Head of caudate nucleus (tissue), 42 donors: ENCODE results near the gene CNTROB.

ENCODE experiments used
- DNase-seq, 42 donors: peaks; one replicate each; pipeline versions ENCODE4 v3.0.0 to v3.0.0-alpha.2; 2020 to 2021; ENCODE audit warnings: mixed read lengths in 7 of 42
- intact Hi-C: fragments of 100-400 bp; cut with DNase I; formaldehyde crosslinking; loops from one replicate; pipeline ENCODE4 v1.15.0; 2022

CNTROB gene

DNA sequence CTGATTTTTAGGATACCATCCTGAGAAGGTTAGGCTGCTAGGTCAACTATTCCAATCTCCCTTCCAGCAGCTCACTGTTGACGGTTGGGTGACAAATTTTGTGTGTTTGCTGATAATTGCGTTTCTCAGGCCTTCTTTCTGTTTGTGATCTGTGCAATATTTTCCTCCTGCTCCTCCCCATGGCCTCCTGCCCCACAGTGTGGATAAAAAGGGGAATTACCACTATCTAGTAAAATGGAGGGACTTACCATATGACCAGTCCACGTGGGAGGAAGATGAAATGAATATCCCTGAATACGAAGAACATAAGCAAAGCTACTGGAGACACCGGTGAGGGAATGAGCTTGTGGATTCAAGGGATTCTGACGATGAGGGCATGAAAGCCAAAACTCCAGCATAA lies 34.2 kb upstream of the CNTROB start:
- intact Hi-C loops: loop anchor here (2.0 kb wide), 1 partner anchor 35 kb away; no protein-coding TSS in a partner anchor

DNA sequence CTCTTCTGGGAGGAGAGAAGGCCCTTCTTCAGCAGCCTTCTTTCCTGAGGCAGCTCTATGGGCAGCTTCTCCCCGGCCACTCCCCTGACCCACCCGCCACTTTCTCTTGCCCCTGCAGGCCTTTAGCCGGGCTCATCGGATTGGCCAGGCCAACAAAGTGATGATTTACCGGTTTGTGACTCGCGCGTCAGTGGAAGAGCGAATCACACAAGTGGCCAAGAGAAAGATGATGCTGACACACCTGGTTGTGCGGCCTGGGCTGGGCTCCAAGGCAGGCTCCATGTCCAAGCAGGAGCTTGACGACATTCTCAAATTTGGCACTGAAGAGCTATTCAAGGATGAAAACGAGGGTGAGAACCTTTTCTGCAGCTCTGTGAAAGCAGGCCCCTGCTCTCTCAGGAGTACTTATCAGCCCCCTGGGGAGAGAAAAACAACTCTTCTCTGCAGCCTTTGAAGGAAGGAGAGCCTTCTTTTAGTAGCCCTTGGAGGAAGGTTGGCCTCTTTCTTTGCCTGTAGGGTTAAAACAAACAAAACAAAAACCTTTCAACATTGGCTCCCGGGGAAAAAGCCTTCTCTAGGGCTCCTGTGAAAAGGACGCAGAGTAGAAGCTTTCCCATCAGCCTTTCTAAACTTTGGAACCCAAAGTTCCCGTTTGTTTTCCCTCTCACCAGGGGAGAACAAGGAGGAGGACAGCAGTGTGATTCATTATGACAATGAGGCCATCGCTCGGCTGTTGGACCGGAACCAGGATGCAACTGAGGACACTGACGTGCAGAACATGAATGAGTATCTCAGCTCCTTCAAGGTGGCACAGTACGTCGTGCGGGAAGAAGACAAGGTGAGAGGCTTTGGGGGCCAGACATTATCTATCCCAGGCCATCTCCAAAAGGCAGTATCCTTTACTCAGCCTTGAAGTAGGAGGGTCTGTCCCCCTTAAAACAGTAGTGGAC lies 28.6 kb upstream of the CNTROB start:
- no peak for DNase-seq
- intact Hi-C loops: no loop called here

More for the DNA sequence above, 34.2 kb upstream of the CNTROB start:
- peak in 22 of 42 donors; percentile 18 to 77 (median 44) for DNase-seq

DNA sequence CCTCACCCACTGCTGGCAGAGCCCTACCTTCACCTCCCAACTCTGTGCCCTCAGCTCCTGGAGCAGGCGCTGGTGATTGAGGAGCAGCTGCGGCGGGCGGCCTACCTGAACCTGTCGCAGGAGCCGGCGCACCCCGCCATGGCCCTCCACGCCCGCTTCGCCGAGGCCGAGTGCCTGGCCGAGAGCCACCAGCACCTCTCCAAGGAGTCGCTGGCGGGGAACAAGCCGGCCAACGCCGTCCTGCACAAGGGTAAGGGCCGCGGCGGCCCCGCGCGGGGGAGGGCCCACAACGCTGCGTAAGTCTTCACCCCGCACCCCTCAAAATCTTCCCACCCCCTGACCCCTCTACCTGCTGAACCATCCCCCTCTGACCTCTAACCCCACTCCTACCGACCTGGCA lies 22.9 kb upstream of the CNTROB start:
- DNase-seq: no peak
- intact Hi-C loops: no loop called here

DNA sequence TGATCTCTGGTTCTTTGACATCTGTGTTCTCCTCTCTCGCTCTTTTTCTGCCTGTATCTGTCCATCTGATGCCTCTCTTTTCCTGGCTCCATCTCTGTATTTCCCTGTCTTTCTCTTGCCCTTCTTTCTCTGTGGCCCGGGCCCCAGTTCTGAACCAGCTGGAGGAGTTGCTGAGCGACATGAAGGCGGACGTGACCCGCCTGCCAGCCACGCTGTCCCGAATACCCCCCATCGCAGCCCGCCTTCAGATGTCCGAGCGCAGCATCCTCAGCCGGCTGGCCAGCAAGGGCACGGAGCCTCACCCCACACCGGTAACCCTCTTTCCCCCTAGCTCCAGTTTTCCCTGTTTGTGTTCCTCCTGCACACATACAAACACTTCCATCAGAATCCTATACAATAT lies 21.7 kb upstream of the CNTROB start:
- DNase-seq: no peak
- intact Hi-C loops: no loop called here

DNA sequence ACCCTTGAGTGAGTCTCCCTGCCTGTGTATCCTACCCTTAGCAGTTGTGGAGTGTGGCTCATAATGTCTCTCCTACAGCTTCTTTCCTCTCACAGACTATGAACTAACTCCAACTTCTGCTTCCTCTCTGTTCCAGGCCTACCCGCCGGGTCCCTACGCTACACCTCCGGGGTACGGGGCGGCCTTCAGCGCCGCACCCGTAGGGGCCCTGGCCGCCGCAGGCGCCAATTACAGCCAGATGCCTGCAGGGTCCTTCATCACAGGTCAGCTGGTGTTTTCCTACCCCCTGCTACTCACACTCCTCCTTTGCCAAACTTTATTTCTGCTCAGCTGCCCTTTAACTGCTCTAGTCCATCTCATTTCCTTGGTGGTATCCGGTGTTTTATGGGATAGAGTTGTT lies 21.3 kb upstream of the CNTROB start:
- intact Hi-C loops: no loop called here
- DNase-seq: no peak

DNA sequence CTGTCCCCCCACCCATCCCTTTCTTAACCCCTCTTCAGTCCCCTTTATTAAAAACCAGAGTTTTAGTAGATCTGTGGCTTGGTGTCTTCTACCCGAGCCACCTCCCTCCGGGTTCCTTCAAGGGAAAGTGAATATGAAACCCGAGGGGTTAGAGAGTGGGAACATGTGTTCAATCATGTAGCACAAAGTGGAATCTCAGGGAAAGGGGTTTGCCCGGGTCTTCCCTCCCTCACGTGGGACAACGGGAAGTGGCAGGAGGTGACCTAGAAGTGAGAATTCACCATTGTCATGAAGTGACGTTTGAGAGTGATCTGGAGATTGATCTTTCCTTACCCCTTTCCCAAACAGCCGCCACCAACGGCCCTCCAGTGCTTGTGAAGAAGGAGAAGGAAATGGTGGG lies 20.9 kb upstream of the CNTROB start:
- intact Hi-C loops: no loop called here
- no peak for DNase-seq

DNA sequence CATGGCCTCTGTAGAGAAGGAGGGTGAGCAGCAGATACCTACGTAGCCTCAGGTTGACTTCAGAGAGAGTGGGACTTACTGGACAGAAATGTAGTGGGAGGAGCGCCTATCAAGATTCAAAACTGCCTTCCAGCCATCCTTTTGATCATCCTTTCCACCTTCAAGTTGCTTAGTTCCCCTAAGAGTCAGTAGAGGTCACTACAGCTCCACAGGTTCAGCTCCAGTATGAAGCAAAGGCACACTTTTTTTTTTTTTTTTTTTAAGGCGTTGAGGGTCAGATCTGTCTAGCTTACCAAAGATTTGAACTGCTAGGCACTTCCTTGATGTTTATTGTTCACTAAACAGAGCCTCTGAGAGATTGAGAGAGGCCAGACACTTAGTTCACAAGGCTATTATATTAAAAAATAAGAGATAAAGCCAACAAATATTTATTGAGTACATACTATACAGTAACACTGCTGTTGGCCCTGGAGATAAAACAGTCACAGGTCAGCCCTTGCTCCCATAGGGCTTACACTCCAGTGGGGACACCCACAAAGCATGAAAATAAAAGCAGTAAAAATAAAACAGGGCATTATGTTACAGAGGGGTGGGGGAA lies 19.0 kb upstream of the CNTROB start:
- DNase-seq: peak in 17 of 42 donors; percentile 25 to 72 (median 44)
- intact Hi-C loops: loop anchor here (1.0 kb wide), 1 partner anchor 72 kb away; no protein-coding TSS in a partner anchor

DNA sequence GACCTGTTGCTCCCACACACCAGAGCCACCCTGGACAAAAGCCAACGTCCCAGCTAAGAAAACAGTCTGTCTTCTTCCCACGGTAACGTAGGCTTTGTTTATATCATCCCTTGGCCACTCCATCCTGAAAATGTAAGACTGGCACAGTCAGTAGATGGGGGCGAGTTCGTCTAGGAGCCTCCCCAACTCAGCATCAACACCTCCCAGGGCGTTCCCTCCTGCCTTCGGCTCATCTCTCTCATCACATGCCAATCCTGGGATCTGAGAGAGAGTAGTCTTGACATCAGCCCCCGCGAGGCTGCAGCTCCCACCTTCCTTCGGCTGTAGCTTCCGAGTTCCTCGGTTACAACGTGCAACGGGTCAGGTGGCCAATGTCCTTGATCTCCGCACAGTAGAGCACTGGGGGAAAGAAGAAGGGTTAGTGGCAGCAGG lies 16.8 kb upstream of the CNTROB start:
- DNase-seq: peak in 13 of 42 donors; percentile 8 to 73 (median 56)
- intact Hi-C loops: loop anchor here (2.0 kb wide), 1 partner anchor 18 kb away; the partner anchor contains the start of gene CNTROB

DNA sequence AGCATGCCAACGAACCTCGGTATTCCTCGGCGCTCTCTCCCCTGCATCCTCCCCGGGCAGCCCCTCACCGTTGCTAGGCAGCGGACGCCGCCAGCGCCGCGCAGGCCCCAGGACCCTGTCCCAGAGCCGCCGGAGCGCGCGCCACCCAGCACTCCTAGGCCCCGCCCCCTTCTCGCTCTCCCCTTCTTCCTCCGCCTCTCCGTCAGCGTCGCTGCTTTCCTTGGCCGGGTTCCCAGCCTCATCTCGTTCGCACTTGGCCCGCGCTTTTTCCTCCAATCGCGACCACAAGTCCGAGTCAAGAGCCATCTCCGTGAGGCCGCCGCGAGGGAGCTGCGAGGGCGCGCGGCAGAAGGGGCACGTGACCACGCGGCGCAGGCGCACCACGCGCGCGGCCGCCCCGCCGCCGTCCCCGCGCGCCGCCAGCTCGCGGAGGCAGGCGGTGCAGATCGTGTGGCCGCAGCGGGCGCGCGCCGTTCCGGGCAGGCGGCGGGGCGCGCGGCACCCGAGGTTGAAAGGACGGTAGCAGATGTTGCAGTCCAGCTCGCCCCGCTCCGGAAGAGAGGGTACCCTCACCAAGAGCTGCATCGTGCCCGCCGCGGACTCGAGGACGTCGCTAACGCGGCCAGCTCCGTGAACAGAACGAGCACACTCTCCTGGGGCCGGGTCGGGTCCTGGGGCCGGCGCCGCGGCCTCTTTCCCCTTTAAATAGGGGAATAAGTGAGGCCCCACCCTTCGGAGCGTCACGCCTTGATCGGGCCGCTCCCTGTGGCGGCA lies 16.2 kb upstream of the CNTROB start, which contains the start of gene RNF227:
Gene RNF227 (minus strand): TSS at position 679 of the 774 bp plus-strand sequence. CDS start 94 bp downstream, at position 585.
- intact Hi-C loops: loop anchor here (2.0 kb wide), 1 partner anchor 17 kb away; the partner anchor contains the start of gene CNTROB
- peak; percentile 62 to 93 (median 86) for DNase-seq

DNA sequence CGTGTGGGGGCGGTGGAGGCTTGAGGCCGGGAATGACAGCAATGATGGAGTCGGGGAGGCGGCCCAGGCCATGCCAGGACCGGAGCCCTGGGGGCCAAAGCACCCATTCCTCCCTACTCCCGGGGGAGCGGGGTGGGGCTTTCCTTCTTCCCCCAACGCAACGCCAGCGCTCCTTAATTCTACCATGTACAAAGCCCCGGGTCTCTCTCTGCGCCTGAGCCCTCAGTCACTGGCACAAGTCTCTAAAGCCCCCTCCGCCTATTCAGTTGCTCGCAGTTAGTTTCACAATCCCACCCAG lies 15.7 kb upstream of the CNTROB start:
- DNase-seq: peak in 2 of 42 donors; percentile 55 to 61
- intact Hi-C loops: no loop called here

DNA sequence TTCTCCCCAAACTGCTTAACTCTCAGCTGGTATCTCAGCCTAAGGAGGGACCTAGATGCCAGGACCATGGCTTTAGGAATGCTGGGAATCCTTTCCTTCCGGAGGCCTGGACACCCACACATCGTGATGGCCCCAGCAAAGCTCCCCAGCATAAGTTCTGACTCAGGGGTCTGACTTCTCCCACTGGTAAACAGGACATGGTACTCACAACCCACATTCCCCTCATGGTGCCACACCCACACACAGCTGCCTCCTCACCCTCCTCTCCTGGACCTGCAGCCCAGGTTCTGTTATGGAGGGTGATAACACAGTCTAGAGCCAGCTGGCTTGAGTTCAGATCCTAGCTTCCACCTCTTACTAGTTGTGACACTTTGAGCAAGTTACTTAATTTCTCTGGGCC lies 15.2 kb upstream of the CNTROB start:
- no peak for DNase-seq
- intact Hi-C loops: no loop called here

DNA sequence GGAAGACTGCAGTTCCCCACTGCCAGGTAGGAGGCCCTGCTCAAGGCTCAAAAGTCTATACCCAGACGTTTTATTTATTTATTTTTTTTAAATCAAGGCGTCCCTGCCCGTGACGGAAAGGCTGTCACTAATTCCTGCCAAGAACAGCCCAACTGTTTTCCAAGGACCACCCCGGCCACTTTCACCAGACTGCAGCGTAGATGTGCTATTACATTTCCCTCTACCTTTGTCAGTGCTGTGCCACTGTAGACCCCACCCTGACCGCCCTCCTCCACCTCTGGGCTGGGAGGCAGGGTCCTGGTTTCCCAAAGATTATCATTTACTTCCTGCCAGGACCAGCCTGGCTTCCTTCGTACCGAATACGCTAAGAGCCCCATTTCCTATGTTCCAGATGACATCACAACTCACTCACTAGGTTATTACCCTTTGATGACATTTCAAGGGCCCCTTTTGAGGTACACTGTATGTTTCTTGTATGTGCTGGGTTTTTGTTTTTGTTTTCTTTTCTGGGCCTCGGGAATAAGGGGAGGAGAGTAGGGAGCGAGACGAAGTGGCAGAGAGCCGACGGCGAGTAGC lies 9.6 kb upstream of the CNTROB start:
- DNase-seq: no peak
- intact Hi-C loops: no loop called here

DNA sequence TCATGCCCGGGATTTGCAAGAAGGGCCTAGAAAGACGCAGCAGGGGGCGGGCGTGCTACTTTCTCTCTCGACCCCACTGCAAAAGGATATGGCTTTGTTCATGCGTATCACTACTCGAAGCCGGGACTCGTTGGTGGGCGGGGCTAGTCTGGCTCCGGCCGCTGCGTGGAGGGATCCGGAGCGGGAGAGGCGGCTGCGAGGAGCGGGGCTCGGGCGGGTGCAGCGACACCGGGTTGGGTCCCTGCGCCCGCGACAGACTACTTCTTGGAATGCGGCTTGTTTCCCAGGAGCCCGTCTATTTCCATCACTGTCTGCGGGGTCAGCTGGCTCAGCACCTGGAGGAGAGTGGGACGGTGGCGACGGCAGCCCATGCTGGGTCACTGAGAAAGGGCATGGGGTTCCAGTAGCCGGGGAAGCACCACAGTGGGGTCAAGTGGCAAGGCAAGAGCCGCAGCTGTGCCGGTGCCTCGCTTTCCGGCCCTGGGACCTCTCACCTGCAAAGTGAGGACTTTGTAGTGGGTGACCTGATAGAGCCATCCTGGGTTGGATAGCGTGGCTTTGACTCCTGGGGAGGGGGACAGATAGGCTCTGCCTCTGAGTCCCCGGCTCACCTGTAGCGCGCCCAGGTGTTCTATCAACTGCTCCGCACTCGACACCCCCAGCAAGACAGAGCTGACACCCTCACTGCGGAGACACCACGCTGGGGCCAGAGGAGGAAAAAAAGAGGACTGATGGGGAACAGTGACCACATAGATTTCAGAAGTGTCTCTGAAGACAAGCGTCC lies 9.0 kb upstream of the CNTROB start:
- intact Hi-C loops: no loop called here
- peak; percentile 67 to 91 (median 81) for DNase-seq

DNA sequence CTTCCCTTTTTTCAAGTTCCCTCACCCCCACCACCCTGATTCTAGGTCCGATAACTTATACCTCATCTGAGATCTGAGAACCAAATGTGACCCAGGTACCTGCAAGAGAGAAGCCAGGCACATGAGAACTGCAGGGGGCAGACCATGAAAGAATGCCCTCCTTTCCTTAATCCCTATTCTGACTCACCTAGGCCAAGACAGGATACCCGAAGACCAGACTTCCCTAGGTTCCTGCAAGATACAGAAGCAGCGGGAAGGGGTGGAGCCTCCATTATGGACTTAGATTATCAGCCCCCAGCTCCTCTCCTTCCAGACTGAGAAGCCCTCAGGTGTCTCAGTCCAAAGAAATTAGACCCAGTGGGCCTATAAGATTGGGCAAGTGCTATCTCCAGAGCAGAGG lies 4.4 kb upstream of the CNTROB start:
- no peak for DNase-seq
- intact Hi-C loops: no loop called here

DNA sequence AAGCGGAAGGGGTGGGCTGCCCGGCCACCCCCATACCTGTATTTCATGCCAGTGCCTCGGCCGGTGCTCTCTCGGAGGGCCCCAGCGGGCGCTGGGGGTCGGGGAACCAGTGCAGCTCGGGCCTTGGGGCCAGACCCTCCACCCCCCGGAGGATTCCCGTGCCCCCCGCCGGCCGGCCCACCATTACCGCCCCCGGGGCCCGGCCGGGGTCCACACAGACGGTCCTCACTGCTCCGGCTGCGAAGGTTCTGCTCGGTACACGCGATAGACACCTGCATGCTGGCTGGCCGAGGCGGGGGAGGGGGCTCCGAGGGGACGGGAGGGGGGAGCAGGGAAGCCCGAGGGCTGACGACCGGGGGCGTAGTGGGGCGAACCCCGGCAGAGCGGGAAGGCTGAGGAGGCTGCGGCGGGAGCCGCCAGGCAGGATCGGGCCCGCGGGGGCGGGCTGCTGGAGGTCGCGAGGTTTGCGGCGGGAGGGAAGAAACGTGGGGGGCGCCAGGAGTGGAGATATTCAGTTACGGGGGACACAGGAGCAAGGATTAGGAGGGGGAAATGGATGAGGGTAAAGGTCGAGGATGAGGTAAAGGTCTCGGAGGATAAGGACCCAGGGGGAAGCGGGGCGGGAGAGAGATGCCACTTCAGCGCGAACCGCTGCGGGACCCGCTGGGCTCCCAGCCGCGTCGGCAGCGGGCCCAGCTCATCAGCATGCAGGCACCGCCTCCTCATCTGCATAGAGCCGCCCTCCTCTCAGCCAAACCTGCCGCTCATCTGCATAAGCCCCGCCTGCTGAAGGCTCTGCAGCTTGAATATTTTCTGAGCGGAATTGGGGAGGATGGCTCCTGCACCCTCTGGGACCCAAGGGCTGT lies 2.6 kb upstream of the CNTROB start, which contains the start of gene KCNAB3:
Gene KCNAB3 (minus strand): TSS at position 699 of the 866 bp plus-strand sequence. CDS start 421 bp downstream, at position 278.
- intact Hi-C loops: no loop called here
- peak; percentile 57 to 95 (median 81) for DNase-seq

DNA sequence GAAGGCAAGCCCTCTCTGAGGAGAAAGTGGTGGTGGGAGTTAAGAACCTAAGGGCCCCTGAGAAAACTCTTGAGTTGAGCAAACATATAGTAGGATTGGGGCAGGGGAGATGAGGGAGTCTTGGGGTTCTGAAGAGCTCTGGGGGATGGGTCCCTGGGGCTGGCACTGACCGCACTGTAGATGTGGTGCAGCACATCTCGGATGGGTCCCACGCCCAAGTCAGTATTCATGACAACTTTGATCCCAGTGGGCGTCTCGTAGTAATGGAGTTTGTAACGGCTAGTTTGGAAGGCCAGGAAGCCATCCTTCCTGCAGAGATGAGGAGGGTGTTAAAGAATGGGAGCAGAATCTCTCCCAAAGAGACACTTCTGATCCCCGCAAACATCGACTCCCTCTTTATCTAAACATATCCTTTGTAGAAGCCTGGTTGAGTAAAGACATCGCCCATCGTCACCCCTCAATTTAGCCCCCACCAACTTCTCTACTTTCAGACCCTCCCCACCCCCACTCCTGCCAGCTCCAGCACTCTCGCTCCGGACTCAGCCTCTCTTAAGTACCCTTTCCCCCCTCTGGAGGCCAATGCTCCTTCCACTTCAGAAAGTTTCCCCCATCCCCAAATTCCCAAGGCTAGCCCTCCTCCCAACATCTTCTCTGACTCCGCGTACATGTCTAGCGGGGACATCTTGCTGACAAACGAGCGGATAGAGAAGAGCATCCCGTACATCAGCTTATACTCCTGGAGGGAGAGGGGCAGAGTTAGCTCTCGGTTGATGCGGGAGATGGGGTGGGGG lies 970 bp upstream of the CNTROB start:
- intact Hi-C loops: no loop called here
- no peak for DNase-seq
